Osteoblast (primary cell): ENCODE results near the gene POLR2L. TPM values are rescaled to one million over a fixed set of nuclear protein-coding genes. Genes with fewer than 3 reads are reported as not detected.
A peak's percentile ranks its signal among the peaks of the same experiment; 100 is the strongest.

ENCODE experiments used
- DNase-seq: peaks from one replicate; pipeline ENCODE4 v3.0.0; 2011; ENCODE audit warnings: low spot score, mixed read lengths; ENCODE audit not compliant: insufficient read length; ENCODE audit errors: missing footprints
- H2AFZ ChIP-seq: 2 replicates; pipeline ENCODE4 v1.6.0; 2011; ENCODE audit warnings: mild to moderate bottlenecking, low read length
- H3K27ac ChIP-seq: 2 replicates; pipeline ENCODE4 v1.5.1; 2011; ENCODE audit warnings: mild to moderate bottlenecking, low read depth, low read length, moderate library complexity
- H3K27me3 ChIP-seq: 2 replicates; pipeline ENCODE4 v1.6.0; 2012; ENCODE audit warnings: mild to moderate bottlenecking, control low read depth, inconsistent platforms, low read length, moderate library complexity; ENCODE audit not compliant: insufficient read depth
- H3K36me3 ChIP-seq: 2 replicates; pipeline ENCODE4 v1.5.1; 2011; ENCODE audit warnings: mild to moderate bottlenecking, low read length, control low read depth, moderate library complexity; ENCODE audit not compliant: insufficient read depth
- H3K4me1 ChIP-seq: 2 replicates; pipeline ENCODE4 v1.5.1; 2011; ENCODE audit warnings: mild to moderate bottlenecking, low read length, control low read depth, moderate library complexity; ENCODE audit not compliant: insufficient read depth
- H3K4me2 ChIP-seq: 2 replicates; pipeline ENCODE4 v1.6.0; 2011; ENCODE audit warnings: mild to moderate bottlenecking, low read length; ENCODE audit not compliant: insufficient read depth
- H3K4me3 ChIP-seq: fragments of 200-600 bp; sonication (generic); 3 replicates; pipeline ENCODE4 v1.5.1; 2012; ENCODE audit warnings: mild to moderate bottlenecking, low read length, inconsistent platforms; ENCODE audit not compliant: insufficient read depth
- H3K79me2 ChIP-seq: 2 replicates; pipeline ENCODE4 v1.6.0; 2012; ENCODE audit warnings: mild to moderate bottlenecking, low read length, control low read depth, inconsistent platforms; ENCODE audit not compliant: insufficient read depth
- H3K9me3 ChIP-seq: 2 replicates; pipeline ENCODE4 v1.5.1; 2011; ENCODE audit warnings: low read depth, low read length, control low read depth
- H4K20me1 ChIP-seq: 2 replicates; pipeline ENCODE4 v1.6.0; 2012; ENCODE audit warnings: mild to moderate bottlenecking, low read length, control low read depth; ENCODE audit not compliant: insufficient read depth
- total RNA-seq: library from RNA; depleted of rRNA; stranded (reverse); fragments of >200 nt; gene quantifications from 2 replicates; pipeline ENCODE4 v1.2.3, GENCODE V29; 2012
- TF ChIP-seq, protein P1 (sequence below): IDR thresholded peaks from 2 replicates; pipeline ENCODE4 v1.5.1; 2011; ENCODE audit warnings: mild to moderate bottlenecking, low read depth, low read length, moderate library complexity; ENCODE audit errors: extremely low read depth

The POLR2L gene
- total RNA-seq, 1 donor: 60.8 TPM

DNA sequence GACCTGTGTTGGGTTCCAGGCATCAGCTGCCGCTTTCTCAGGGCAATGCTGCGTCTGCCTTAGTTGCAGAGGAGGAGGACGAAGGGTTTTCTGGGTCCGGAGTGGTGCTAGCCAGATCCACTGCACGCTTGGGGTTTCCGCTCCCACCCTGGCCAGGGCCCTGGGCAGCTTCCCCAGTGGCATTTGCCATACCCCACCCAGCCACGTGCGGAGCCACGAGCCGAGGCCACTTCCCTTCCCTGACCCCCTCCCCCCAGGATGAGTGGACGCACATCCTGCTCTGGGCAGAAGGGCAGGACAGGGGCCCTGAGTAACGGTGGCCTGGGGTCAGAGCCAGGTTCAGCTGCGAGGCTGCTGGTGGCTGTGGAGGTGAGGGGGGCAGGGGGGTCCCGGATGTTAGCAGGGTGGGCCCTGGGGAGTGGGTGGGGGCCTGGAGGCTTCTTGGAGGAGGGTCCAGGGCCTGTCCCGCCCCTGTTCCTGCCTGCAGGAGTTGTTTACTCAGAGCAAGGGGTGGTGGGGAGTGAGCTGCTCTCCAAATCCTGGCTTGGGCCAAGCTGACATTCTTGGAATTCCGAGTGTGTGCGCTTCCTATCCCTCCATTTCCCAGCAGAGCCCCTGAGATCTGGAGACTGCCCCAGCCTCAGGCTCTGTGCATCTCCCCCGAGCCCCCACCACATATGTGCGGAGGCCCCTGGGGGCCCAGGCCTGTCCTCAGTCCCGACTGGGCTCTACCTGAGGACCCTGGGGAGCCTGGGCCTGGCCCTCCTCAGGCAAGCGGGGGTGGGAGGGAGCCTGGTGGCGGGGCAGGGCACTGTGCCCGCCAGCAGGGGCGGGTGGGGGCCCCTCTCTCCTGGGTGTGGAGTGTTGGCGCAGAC is 1.7 kb upstream of the POLR2L start:
- H3K79me2 ChIP-seq: peaks cover 86% of the 10 kb centered on the region
- H3K4me1 ChIP-seq: peaks cover 37% of the 10 kb centered on the region
- no peaks in the 10 kb centered on the region for H3K9me3 ChIP-seq
- peaks cover 23% of the 10 kb centered on the region for H3K36me3 ChIP-seq
- H3K4me2 ChIP-seq: peak overlapping the region; percentile 96
- H3K27me3 ChIP-seq: no peaks in the 10 kb centered on the region
- H2AFZ ChIP-seq: no peak overlapping the region
- TF ChIP-seq, protein P1, sequence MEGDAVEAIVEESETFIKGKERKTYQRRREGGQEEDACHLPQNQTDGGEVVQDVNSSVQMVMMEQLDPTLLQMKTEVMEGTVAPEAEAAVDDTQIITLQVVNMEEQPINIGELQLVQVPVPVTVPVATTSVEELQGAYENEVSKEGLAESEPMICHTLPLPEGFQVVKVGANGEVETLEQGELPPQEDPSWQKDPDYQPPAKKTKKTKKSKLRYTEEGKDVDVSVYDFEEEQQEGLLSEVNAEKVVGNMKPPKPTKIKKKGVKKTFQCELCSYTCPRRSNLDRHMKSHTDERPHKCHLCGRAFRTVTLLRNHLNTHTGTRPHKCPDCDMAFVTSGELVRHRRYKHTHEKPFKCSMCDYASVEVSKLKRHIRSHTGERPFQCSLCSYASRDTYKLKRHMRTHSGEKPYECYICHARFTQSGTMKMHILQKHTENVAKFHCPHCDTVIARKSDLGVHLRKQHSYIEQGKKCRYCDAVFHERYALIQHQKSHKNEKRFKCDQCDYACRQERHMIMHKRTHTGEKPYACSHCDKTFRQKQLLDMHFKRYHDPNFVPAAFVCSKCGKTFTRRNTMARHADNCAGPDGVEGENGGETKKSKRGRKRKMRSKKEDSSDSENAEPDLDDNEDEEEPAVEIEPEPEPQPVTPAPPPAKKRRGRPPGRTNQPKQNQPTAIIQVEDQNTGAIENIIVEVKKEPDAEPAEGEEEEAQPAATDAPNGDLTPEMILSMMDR: no peak
- peaks cover 48% of the 10 kb centered on the region for H4K20me1 ChIP-seq
- peak overlapping the region; percentile 97 for H3K4me3 ChIP-seq
- peak overlapping the region; percentile 88 for H3K27ac ChIP-seq
- DNase-seq: peak; percentile 99

DNA sequence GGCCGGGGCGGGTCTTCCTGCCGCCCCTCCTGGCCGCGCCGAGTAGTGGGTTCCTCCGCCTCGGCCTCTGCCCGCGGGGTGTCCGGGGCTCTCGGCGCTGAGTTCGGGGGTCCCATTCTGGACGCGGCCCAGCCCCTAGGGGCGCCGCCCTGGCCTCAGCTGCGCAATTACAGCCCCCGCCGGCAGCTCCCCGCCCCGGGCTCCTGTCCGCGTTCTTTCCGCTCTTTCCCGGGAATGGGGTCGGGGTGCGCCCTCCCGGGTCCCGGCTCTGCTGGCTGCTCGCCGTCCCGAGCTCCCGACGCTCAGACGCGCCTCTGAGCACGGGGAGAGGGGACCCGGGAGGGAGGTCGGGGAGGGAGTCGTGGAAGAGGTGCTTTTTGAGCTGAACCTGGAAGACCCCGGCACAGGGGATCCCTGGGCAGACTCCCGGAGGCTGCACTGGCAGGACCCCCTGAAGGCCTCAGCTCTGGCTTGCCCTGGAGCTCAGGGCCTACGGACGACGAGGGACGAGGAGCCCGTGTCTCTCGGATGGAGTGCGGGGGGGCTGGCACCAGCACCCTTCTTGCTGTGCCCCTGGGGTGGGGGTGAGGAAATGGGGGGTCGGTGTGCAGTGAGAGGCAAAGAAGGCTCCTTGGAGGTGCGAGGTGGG is 881 bp upstream of the POLR2L start:
- Histone ChIP-seq H3K4me1 (peaks cover 33% of the 10 kb centered on the region), H3K79me2 (peaks cover 84% of the 10 kb centered on the region), H2AFZ (no peak overlapping the region), H3K27me3 (no peaks in the 10 kb centered on the region), H3K4me2 (peak overlapping the region; percentile 96), H3K27ac (peak overlapping the region; percentile 88), H3K9me3 (no peaks in the 10 kb centered on the region), H4K20me1 (peaks cover 49% of the 10 kb centered on the region), H3K36me3 (peaks cover 31% of the 10 kb centered on the region), H3K4me3 (peak overlapping the region; percentile 97)
- TF ChIP-seq, protein P1: no peak
- DNase-seq: no peak

DNA sequence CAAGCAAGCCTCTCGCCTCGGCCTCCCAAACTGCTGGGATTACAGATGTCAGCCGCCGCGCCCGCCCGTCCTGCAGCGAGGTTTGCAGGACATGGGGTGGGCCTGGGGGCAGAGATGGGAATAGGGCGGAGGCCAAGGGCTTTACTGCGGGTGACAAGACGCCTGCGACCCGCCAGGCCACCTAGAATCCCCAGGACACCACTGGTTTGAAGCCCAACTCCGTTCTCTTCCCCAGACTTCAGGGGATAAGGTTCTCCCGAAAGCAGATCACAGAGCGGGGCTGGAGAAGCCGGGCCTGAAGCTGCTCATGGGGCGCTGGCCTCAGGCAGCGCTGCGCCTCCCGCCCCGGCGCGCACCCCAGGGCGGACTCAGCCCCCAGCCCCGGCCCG is 354 bp downstream of the POLR2L start:
- H3K79me2 ChIP-seq: peaks cover 84% of the 10 kb centered on the region
- H3K27me3 ChIP-seq: no peaks in the 10 kb centered on the region
- TF ChIP-seq, protein P1: no peak
- DNase-seq: no peak
- H3K4me2 ChIP-seq: peak overlapping the region; percentile 96
- no peaks in the 10 kb centered on the region for H3K9me3 ChIP-seq
- peak overlapping the region; percentile 97 for H3K4me3 ChIP-seq
- peaks cover 33% of the 10 kb centered on the region for H3K4me1 ChIP-seq
- H2AFZ ChIP-seq: no peak overlapping the region
- peaks cover 42% of the 10 kb centered on the region for H3K36me3 ChIP-seq
- peaks cover 49% of the 10 kb centered on the region for H4K20me1 ChIP-seq
- H3K27ac ChIP-seq: peak overlapping the region; percentile 85
